WI38 (cell line): ENCODE data around the gene PEPD.

Experiments used
- H3K4me3 ChIP-seq: 2 replicates; pipeline ENCODE4 v1.5.1; 2011; ENCODE audit warnings: low read depth, mild to moderate bottlenecking, control low read depth, low read length
- CTCF ChIP-seq: IDR thresholded peaks from 2 replicates; pipeline ENCODE4 v1.5.1; 2012; ENCODE audit warnings: low read depth, mild to moderate bottlenecking, control low read depth, low read length

The PEPD gene

GRCh38 chr19:33368074-33368864 lies 153.3 kb downstream of the PEPD start:
- no peak overlapping the region for H3K4me3 ChIP-seq
- no peak for TF ChIP-seq CTCF

GRCh38 chr19:33366897-33367296 lies 154.7 kb downstream of the PEPD start:
- TF ChIP-seq CTCF, result no peak
- H3K4me3 ChIP-seq, result no peak overlapping the region

- no peak overlapping the region for H3K4me3 ChIP-seq
- no peak for TF ChIP-seq CTCF
Observed at GRCh38 chr19:33366127-33366526, 155.5 kb downstream of the PEPD start.

GRCh38 chr19:33365691-33366090 lies 155.9 kb downstream of the PEPD start:
- no peak for TF ChIP-seq CTCF
- no peak overlapping the region for H3K4me3 ChIP-seq

- no peak for TF ChIP-seq CTCF
- H3K4me3 ChIP-seq, result no peak overlapping the region
Observed at GRCh38 chr19:33363476-33363875, 158.1 kb downstream of the PEPD start.

- no peak overlapping the region for H3K4me3 ChIP-seq
- TF ChIP-seq CTCF, result no peak
Observed at GRCh38 chr19:33362508-33363228, 158.9 kb downstream of the PEPD start.

- TF ChIP-seq CTCF, result no peak
- H3K4me3 ChIP-seq, result no peak overlapping the region
Observed at GRCh38 chr19:33359581-33359980, 162.0 kb downstream of the PEPD start.
